ENCODE data around the gene SOX6.
"Not testable (repeated sequence)": the region's sequence is repeated elsewhere in the genome, so short reads cannot be mapped to it uniquely, and the experiment has no call there.

The SOX6 gene

GRCh38 chr11:16088774-16089173 is 267.6 kb downstream of the SOX6 start:
- DNase-seq = no peak

DNA sequence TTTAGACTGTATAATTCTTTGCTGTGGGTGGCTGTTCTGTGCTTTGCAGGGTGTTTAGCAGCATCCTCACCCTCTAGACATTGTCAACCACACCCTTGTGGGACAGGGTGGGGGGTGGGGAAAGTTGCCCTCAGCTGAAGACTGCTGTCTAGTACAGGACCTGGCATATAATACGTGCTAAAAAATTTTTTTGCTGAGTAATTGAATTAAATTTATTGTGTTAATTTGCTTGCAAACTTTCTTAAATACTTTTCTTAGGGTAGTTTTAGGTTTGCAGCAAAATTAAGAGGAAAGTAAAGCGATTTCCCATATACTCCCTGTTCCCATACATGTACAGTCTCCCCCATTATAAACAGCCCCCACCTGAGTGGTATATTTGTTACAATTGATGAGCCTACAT is 268.5 kb downstream of the SOX6 start:
- no peak for DNase-seq

- DNase-seq = peak; percentile 68
Observed at GRCh38 chr11:16086229-16086819, 270.0 kb downstream of the SOX6 start.

DNA sequence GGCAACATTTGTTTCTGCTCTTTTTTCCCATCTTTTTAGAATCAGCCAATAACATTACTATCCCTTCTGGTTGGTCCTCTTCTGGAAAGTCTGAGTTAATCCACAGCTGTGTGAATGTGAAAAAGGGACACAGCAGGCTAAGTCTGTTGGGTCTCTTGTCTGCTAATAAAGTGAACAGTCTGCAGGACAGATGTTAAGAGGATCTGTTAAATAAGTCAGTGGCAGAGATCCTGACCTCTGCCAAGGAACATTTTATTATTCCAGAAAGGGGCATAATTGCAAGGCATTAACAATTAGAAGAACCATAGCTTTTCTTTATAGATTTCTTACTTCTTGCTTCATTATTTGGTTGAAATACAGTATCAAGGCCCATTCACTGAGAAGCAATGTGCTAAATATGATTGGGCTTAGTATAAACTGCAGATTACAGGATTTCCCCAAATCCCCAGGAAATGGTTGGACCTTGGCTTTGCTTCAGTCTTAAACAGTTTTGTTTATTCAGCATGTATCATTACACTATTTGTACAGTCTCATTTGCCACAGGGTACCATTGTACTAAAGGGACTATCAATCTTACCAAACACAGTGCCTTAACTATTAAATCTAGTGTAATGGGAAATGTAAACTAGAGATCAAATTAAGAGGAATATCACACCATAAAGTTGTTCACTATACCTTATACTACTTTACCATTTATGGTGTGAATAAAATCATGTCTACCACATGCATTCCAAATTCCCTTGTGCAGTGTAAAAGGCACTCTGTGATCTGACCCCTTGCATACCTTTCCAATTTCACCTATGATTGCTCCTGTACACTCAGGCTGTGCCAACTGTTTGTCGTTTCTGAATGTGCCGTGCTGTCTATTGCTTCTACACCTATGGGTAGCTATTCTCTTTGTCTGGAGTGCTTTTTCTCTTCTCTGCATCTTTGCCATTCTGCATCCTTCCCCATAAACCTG is 274.0 kb downstream of the SOX6 start:
- DNase-seq = no peak

GRCh38 chr11:16081382-16082094 is 274.8 kb downstream of the SOX6 start:
- DNase-seq = no peak

GRCh38 chr11:16080688-16081381 is 275.5 kb downstream of the SOX6 start:
- DNase-seq = no peak

- DNase-seq = no peak
Observed at GRCh38 chr11:16078936-16079335, 277.4 kb downstream of the SOX6 start.

DNA sequence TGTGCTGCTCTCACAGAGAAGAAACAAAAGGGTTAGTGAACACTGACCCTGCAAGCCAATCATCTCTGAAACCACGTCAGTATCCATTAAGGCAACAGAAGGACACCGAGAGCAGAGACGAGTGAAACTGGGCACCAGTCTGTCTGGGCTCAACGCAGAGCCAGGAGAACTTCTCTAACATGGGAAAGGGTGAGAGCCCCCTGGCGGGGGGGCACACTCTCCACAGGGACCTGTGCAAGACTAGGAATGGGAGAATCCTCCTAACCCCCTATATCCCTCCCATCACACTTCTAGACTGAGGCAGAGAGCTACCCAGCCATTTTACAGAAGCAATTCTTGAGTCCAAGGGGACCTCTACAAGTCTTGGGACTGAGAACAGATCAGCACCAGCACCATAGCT is 285.8 kb downstream of the SOX6 start:
- peak; percentile 20 for DNase-seq

GRCh38 chr11:16067268-16067667 is 289.1 kb downstream of the SOX6 start:
- not testable (repeated sequence) for DNase-seq

DNA sequence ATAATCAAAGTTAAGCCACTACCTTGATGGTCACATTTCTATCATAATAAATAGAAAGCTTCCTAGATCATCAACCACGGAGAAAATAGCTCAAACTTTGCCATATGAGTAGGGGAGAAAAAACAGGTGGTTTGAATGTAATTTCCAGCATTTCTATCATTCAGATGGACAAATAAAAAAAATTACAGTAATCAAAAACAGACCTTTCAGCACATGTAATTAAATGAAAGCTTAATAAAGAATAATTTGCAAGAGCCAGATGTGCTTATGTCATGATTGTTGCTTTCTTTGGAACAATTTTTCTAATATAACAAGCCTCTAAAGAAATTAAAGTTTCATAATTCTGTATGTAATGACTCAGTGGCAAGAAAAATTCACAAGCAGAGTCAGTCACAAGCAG is 297.0 kb downstream of the SOX6 start:
- DNase-seq = no peak

- no peak for DNase-seq
Observed at GRCh38 chr11:16058671-16059070, 297.7 kb downstream of the SOX6 start.

- no peak for DNase-seq
Observed at GRCh38 chr11:16052750-16053149, 303.6 kb downstream of the SOX6 start.

DNA sequence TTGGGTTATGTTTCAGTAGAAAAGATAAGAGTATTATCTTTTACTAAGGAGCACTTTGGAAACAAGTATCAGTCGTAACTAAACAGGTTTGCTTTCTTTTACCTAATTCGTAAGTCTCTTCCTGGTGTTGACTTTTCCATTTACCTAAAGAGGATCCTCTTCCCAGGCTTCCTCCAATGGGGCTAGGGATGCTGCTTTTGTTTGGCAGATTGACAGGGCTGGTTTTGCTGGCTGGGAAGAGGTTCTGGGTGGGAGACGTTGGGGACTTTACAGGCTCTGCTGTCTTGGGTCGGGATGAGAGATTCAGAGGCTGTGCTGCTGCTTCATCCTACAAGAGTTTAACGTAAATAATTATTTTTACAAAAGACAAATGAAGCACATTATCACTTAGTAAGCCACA is 306.7 kb downstream of the SOX6 start:
- DNase-seq = no peak

GRCh38 chr11:16047073-16047472 is 309.3 kb downstream of the SOX6 start:
- no peak for DNase-seq

DNA sequence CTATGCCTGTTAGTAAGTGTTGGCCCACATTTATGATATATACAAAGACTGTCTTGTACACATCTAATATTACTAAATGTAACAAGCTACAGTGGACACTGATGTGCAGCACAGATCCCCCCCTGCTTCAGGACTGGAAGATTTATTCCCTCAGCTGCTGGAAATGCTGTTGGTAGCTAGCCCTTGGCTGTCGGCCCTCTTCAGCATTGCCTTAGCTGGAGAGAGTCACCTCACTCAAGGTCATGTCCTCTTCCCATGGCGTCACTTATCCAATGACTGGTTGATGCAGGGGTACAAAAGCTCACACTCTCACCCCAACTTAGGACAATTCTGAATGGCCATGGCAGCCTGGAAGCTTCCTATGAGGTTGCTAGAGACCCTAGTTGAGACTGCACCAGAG is 312.7 kb downstream of the SOX6 start:
- no peak for DNase-seq

DNA sequence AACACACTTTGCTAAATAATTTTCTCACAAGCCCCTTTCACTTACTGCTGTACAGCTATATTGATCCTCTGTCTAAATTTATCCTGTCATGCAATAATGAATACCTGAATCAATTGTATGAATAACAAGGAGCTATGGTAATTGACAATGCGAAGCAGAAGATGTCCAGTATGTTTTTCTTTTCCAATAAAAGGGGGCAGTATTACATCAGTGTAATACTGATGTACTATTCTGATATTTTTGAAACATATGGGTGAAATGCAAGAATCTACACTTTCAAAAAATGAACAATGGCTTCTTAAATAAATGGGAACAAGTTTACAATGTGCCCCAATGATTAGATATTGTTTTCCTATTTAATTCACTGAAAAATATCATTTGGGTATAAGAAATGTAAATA is 315.1 kb downstream of the SOX6 start:
- DNase-seq = no peak

GRCh38 chr11:16040151-16040550 is 316.2 kb downstream of the SOX6 start:
- DNase-seq = no peak

DNA sequence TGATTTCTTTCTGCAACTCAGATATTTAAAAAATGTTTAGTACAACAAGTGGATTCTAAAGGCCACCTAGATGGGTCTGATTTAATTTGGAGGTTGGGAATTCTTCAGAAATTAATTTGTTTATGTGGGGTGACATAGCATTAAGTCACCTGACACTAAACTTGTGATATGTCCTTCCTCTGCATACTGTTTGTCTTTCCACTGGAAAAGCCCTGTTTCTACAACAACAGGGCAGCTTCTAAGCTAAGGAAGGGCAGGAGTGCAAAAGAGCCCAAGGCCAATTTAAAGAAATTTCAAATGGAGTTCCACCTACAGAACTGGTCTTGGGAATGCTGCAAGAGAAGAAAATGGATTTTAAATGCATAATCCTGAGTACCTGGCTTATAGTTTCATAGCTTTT is 319.2 kb downstream of the SOX6 start:
- no peak for DNase-seq

- no peak for DNase-seq
Observed at GRCh38 chr11:16036218-16036617, 320.1 kb downstream of the SOX6 start.

DNA sequence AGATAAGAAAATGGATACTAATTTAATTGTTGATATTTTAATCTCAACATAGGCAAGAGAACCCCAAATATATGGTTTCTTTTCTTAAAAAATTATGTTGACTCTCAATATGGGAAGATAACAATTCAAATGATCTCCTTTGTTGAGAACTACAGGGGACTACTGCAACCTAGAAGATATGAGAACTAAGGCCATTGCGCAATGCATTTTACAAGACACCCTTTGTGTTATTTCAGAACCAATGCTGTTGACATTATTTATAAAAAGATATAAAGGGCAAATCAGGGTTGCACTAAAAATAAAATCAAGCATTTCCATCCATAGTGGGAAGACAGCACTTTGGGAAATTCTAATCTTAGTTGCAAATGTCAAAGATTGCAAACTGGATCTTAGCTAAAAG is 322.3 kb downstream of the SOX6 start:
- no peak for DNase-seq

DNA sequence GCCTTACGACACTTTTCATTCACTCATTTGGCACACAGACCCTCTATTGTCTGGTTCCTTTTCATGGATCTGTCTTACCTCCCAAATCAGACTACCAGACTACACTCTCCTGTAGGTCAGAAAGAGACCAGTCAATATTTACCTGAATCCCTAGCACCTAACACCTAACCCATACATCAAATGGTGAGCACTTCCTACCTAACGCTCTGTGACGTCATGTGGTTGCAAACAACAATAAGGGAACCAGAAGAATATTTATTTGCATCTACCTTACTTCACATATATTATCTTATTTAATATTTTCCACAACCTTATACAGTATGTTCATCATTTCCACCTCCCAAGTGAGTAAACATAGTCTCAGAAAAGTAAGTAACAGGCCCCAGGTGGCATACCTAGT is 323.4 kb downstream of the SOX6 start:
- DNase-seq = no peak

GRCh38 chr11:16031210-16031609 is 325.1 kb downstream of the SOX6 start:
- DNase-seq = no peak

- DNase-seq = no peak
Observed at GRCh38 chr11:16030664-16031063, 325.7 kb downstream of the SOX6 start.
